Osteocyte (in vitro differentiated cells): ENCODE measurements around the gene ABCC1. TPM values are rescaled to one million over a fixed set of nuclear protein-coding genes. Genes with fewer than 3 reads are reported as not detected.
A peak's percentile ranks its signal among the peaks of the same experiment; 100 is the strongest.
"Not testable (repeated sequence)": the region's sequence is repeated elsewhere in the genome, so short reads cannot be mapped to it uniquely, and the experiment has no call there.

ENCODE experiments used
- DNase-seq: peaks from one replicate; pipeline ENCODE4 v3.0.0; 2021; ENCODE audit warnings: mixed read lengths; ENCODE audit not compliant: unreplicated experiment; ENCODE audit errors: extremely low spot score
- H3K27ac Mint-ChIP-seq: one replicate; pipeline ENCODE4 v1.8.0; 2021; ENCODE audit warnings: mild to moderate bottlenecking, mixed read lengths; ENCODE audit not compliant: unreplicated experiment
- H3K27me3 Mint-ChIP-seq: one replicate; pipeline ENCODE4 v1.8.0; 2021; ENCODE audit warnings: mixed read lengths; ENCODE audit not compliant: unreplicated experiment
- H3K36me3 Mint-ChIP-seq: one replicate; pipeline ENCODE4 v1.8.0; 2021; ENCODE audit warnings: mixed read lengths; ENCODE audit not compliant: unreplicated experiment
- H3K4me1 Mint-ChIP-seq: one replicate; pipeline ENCODE4 v1.8.0; 2021; ENCODE audit warnings: mixed read lengths; ENCODE audit not compliant: unreplicated experiment
- H3K4me3 Mint-ChIP-seq: one replicate; pipeline ENCODE4 v1.8.0; 2021; ENCODE audit warnings: mild to moderate bottlenecking, moderate library complexity, mixed read lengths; ENCODE audit not compliant: unreplicated experiment
- H3K9me3 Mint-ChIP-seq: one replicate; pipeline ENCODE4 v1.8.0; 2021; ENCODE audit warnings: mixed read lengths; ENCODE audit not compliant: unreplicated experiment
- CTCF ChIP-seq: fragments of 200-600 bp; sonication (generic); IDR thresholded peaks from 2 replicates; pipeline ENCODE4 v1.5.0; 2021; ENCODE audit warnings: antibody characterized with exemption, mild to moderate bottlenecking, moderate library complexity
- total RNA-seq: library from RNA; stranded (reverse); gene quantifications from 2 replicates; pipeline ENCODE4 v1.2.1, GENCODE V29; 2021

The ABCC1 gene
- total RNA-seq, 1 donor from 2014 or later = 256 TPM

DNA sequence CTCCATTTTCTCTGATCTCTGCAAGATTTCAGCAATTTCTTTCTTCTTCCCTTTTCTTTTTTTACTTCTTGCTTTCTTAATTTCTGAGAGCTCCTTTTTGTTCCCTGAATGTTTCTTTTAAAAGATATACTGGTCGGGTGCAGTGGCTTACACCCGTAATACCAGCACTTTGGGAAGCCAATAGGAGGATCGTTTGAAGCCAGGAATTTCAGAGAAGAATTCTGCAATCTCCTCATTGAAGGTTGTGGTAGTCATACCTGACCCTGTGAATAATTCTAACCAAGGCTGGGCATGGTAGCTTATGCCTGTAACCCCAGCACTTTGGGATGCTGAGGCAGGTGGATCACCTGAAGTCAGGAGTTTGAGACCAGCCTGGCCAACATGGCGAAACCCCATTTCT is 15.6 kb upstream of the ABCC1 start:
- TF ChIP-seq CTCF = no peak
- H3K9me3 Mint-ChIP-seq = peaks cover 12% of the 10 kb centered on the region
- H3K36me3 Mint-ChIP-seq = peaks cover 2% of the 10 kb centered on the region
- no peaks in the 10 kb centered on the region for H3K27me3 Mint-ChIP-seq
- no peak overlapping the region for H3K27ac Mint-ChIP-seq
- no peak for DNase-seq
- H3K4me3 Mint-ChIP-seq = no peak overlapping the region
- peaks cover under 1% of the 10 kb centered on the region for H3K4me1 Mint-ChIP-seq

- TF ChIP-seq CTCF = no peak
- H3K36me3 Mint-ChIP-seq = peaks cover 2% of the 10 kb centered on the region
- H3K4me3 Mint-ChIP-seq = no peak overlapping the region
- H3K9me3 Mint-ChIP-seq = peaks cover 12% of the 10 kb centered on the region
- H3K4me1 Mint-ChIP-seq = no peaks in the 10 kb centered on the region
- DNase-seq = no peak
- no peaks in the 10 kb centered on the region for H3K27me3 Mint-ChIP-seq
- H3K27ac Mint-ChIP-seq = no peak overlapping the region
Measured at GRCh38 chr16:15934991-15935390, 14.4 kb upstream of the ABCC1 start.

DNA sequence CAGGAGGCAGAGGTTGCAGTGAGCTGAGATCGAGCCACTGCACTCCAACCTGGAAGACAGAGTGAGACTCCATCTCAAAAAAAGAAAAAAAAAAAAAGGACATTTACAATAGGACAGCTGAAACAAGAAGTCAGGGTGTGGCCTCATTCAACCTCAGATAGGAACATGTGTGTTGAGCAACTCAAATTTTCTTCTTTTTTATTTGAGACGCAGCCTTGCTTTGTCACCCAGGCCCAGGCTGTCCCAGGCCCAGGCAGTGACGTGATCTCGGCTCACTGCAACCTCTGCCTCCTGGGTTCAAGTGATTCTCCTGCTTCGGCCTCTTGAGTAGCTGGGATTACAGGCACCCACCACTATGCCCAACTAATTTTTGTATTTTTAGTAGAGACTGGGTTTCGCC is 12.6 kb upstream of the ABCC1 start:
- DNase-seq, H3K27me3 Mint-ChIP-seq, H3K4me3 Mint-ChIP-seq, H3K4me1 Mint-ChIP-seq, H3K27ac Mint-ChIP-seq, H3K36me3 Mint-ChIP-seq: not testable (repeated sequence)
- peaks cover 12% of the 10 kb centered on the region for H3K9me3 Mint-ChIP-seq

GRCh38 chr16:15942931-15943690 is 6.3 kb upstream of the ABCC1 start:
- no peaks in the 10 kb centered on the region for H3K36me3 Mint-ChIP-seq
- no peak for TF ChIP-seq CTCF
- H3K4me1 Mint-ChIP-seq = peaks cover 21% of the 10 kb centered on the region
- H3K27me3 Mint-ChIP-seq = no peaks in the 10 kb centered on the region
- no peak for DNase-seq
- no peaks in the 10 kb centered on the region for H3K9me3 Mint-ChIP-seq
- no peak overlapping the region for H3K27ac Mint-ChIP-seq
- H3K4me3 Mint-ChIP-seq = no peak overlapping the region

DNA sequence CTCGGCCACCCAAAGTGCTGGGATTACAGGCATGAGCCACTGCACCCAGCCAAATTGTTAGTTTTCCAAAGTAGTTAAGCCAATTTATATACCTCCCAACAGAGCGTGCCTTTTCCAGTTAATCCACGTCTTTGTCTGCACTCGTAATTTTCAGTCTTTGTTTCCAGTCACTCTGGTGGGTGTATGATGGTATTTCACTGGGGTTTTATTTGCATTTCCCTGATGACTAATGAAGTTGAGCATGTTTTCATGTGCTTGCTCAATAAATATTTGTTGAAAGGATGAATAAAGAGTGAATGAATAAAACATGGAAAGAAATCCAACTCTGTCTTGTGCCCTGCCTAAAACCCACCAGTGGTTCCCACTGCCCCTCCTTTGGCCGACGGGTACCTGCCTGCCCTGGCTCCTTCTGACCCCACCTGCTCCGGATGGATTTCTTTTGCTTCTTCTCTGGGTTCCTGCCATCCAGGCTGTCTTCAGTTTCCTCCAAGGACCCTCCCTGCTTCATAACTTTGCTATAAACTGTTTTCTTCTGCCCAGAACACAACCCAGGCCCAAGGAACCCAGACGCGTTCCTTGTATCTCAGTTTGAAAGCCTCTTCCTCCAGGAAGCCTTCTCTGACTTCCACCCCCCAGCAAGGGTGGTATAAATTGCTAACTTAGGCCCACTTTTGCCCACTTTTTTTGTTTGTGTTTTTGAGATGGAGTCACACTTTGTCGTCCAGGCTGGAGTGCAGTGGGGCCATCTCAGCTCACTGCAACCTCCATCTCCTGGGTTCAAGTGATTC is 3.0 kb upstream of the ABCC1 start:
- Mint-ChIP-seq H3K9me3 (no peaks in the 10 kb centered on the region), H3K4me3 (no peak overlapping the region), H3K27ac (peak overlapping the region; percentile 83), H3K4me1 (peaks cover 29% of the 10 kb centered on the region), H3K27me3 (no peaks in the 10 kb centered on the region), H3K36me3 (peaks cover 2% of the 10 kb centered on the region)
- no peak for TF ChIP-seq CTCF
- no peak for DNase-seq
